Activated CD8-positive, alpha-beta memory T cell treated with anti-CD3 and anti-CD28 coated beads, Interleukin-2, amount 10 ng/mL, durations not matched to agents 7 days and 5 days (primary cell): ENCODE data around the gene DGKH. TPM values are rescaled to one million over a fixed set of nuclear protein-coding genes. Genes with fewer than 3 reads are reported as not detected.

ENCODE experiments used
- ATAC-seq: fragments of 150-1000 bp; cut with Tn5 transposase; one replicate; pipeline ENCODE4 v1.10.0; 2021; ENCODE audit warnings: moderate library complexity
- CTCF ChIA-PET: fragments of 350-600 bp; sonication (Branson Sonifier 250); formaldehyde crosslinking; loops from one replicate; lab custom pipeline; 2021; ENCODE audit warnings: antibody characterized with exemption; lab: Charles Lee
- DNase-seq: peaks from one replicate; pipeline ENCODE4 v3.0.0-alpha.2; 2020
- H3K27ac Mint-ChIP-seq: one replicate; pipeline ENCODE4 v1.8.0; 2021; ENCODE audit warnings: mild to moderate bottlenecking, mixed read lengths
- H3K27me3 Mint-ChIP-seq: one replicate; pipeline ENCODE4 v1.8.0; 2021; ENCODE audit warnings: mixed read lengths
- H3K36me3 Mint-ChIP-seq: one replicate; pipeline ENCODE4 v1.8.0; 2021; ENCODE audit warnings: mild to moderate bottlenecking, mixed read lengths
- H3K4me1 Mint-ChIP-seq: one replicate; pipeline ENCODE4 v1.8.0; 2021; ENCODE audit warnings: mixed read lengths
- H3K4me3 Mint-ChIP-seq: one replicate; pipeline ENCODE4 v1.8.0; 2021; ENCODE audit warnings: mild to moderate bottlenecking, moderate library complexity, mixed read lengths
- H3K9me3 Mint-ChIP-seq: one replicate; pipeline ENCODE4 v1.8.0; 2022; ENCODE audit warnings: low read depth, mixed read lengths
- total RNA-seq, 2 experiments: library from RNA; stranded (reverse); gene quantifications; one replicate each; pipeline ENCODE4 v1.2.3, GENCODE V29; 2021

Gene DGKH
- total RNA-seq, 2 experiments from 2014 or later, result 20.0 to 24.7 TPM

DNA sequence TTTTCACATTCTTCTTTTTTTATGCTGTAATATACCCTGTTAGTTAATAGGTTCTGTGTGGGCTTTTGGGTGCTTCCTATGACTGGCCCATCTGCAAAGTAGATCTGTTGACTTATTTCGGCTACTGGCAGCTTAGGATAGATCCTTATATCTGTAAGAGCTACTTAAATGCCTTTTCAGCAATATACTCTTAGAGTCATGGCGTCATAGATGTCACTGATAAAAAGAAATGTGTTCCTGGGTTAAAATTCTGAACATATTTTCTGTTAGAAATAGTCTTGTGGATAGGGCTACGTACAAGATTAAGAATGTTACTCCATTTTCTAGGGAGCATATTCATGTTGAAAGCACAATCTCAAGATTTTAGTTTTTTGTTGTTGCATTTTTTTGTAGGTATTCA, 228.2 kb downstream of the DGKH start:
- Mint-ChIP-seq H3K4me3 (no peak overlapping the region), H3K9me3 (no peaks in the 10 kb centered on the region), H3K36me3 (peaks cover 25% of the 10 kb centered on the region), H3K27ac (no peak overlapping the region), H3K4me1 (peaks cover 44% of the 10 kb centered on the region), H3K27me3 (no peaks in the 10 kb centered on the region)
- CTCF ChIA-PET, result no interaction called here
- ATAC-seq, result no peak
- no peak for DNase-seq

DNA sequence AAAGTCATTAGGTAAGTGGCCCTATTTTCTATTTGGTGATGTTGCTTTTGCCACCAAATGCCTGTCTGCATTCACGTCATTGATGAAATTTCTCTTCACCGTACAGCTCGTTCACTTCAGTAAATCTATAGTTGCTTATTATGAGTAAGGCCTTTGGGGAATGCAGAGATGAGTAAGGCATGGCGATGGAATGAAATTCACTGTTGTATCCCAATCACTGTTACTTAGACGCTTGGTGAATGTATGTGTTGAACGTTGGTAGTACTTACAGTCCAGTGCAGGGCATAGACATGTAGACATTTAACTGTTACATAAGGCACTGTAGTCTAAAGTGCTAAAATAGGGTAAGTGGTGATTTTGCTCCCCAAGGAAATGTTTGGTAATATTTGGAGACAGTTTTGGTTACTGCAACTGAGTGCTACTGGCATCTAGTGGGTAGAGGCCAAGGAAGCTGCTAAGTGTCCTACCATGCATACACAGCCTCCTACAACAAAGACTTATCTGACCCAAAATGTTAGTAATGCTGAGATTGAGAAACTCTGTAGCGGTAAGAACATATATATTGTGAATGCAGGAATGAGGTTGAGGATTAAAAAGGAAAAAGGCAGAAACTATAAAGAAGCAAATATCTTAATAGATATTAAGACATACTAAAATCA, 229.3 kb downstream of the DGKH start:
- Mint-ChIP-seq H3K9me3 (no peaks in the 10 kb centered on the region), H3K27me3 (no peaks in the 10 kb centered on the region), H3K27ac (no peak overlapping the region), H3K4me3 (no peak overlapping the region), H3K36me3 (peaks cover 28% of the 10 kb centered on the region), H3K4me1 (peaks cover 47% of the 10 kb centered on the region)
- CTCF ChIA-PET, result no interaction called here
- DNase-seq (no peak), ATAC-seq (no peak)

DNA sequence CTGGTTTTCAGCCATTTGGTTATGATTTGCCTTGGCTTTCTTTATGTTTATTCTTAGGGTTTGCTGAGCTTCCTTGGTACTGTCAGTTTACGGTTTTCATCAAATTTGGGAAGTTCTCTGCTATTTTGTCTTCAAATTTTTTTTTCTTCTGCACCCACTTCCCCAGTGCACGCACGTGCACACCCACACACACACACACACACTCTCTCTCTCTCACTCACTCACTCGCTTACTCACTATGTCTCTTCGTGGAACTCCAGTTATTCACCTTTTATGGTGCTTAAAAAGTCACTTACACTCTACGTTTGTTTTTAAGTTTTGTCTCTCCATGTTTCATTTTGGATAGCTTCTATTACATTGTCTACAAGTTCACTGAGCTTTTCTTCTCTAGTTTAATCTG, 230.6 kb downstream of the DGKH start:
- Mint-ChIP-seq H3K9me3 (no peaks in the 10 kb centered on the region), H3K27ac (no peak overlapping the region), H3K36me3 (peaks cover 38% of the 10 kb centered on the region), H3K4me3 (no peak overlapping the region), H3K27me3 (no peaks in the 10 kb centered on the region), H3K4me1 (peaks cover 45% of the 10 kb centered on the region)
- DNase-seq, result no peak
- CTCF ChIA-PET, result interaction anchor here (0.9 kb wide), 1 partner anchor 15 kb away, joined by 3 read pairs; no protein-coding TSS in a partner anchor
- no peak for ATAC-seq

DNA sequence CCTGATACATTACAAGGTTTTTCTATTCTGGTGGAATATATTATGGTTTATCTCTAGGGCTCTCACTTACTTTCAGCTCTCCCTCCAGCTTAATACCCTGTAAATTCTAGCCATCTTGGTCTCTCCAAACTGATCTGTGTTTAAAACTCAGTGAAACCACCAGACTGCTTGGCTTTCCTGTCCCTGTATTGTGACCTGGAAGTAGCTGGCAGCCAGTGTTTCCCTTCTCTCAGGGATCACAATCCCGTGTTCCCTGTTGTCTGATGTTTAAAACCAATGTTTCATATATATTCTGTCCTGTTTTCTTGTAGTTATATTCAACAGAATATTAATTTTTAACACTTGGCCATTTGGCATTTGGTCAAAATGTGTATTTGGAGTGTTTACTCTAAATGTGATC, 231.5 kb downstream of the DGKH start:
- CTCF ChIA-PET, result no interaction called here
- Mint-ChIP-seq H3K27ac (no peak overlapping the region), H3K27me3 (no peaks in the 10 kb centered on the region), H3K4me1 (peaks cover 40% of the 10 kb centered on the region), H3K4me3 (no peak overlapping the region), H3K36me3 (peaks cover 35% of the 10 kb centered on the region), H3K9me3 (no peaks in the 10 kb centered on the region)
- DNase-seq, result no peak
- no peak for ATAC-seq

DNA sequence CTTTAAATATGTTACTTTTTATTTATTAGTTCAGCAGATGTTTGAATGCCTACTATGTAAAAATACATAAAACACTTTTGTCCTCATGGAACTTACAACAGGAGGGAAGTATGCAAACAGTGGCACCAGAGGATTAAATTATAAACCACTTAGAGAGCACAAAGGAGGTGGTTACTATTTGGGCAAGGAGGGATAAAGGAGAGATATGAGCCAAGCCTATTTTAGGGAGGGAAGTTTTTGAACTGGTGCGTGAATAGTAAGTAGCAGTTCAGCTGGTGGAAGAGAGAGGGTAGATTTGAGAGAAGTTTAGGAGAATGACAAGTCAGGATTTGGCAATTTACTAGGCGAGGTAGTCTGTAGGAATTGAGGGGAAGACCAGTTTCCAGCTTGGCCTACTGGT, 232.1 kb downstream of the DGKH start:
- Mint-ChIP-seq H3K4me3 (no peak overlapping the region), H3K36me3 (peaks cover 36% of the 10 kb centered on the region), H3K9me3 (no peaks in the 10 kb centered on the region), H3K27ac (no peak overlapping the region), H3K4me1 (peaks cover 35% of the 10 kb centered on the region), H3K27me3 (no peaks in the 10 kb centered on the region)
- CTCF ChIA-PET, result no interaction called here
- ATAC-seq (no peak), DNase-seq (no peak)

DNA sequence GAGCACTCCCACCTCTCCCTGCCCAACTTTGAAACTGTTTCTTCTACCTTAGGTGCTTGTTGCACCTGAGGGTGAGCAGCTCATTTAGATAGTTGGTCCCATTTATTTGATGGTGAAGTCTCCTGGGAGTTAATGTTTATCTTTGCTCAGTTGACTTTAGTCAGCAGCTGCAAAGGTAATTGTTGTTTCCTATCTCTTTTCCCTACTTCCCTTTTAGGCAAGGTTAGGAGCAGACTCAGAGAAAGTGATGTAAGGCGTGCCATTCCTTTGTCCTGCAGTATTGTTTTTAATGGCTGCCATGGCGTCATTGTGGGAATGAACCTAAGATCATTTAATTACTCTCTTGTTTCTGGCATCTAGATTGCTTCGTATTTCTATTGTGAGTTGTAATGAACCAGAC, 235.1 kb downstream of the DGKH start:
- Mint-ChIP-seq H3K27me3 (no peaks in the 10 kb centered on the region), H3K36me3 (peaks cover 36% of the 10 kb centered on the region), H3K4me1 (peaks cover 17% of the 10 kb centered on the region), H3K9me3 (no peaks in the 10 kb centered on the region), H3K4me3 (no peak overlapping the region), H3K27ac (no peak overlapping the region)
- ATAC-seq, result no peak
- CTCF ChIA-PET, result no interaction called here
- DNase-seq, result no peak

DNA sequence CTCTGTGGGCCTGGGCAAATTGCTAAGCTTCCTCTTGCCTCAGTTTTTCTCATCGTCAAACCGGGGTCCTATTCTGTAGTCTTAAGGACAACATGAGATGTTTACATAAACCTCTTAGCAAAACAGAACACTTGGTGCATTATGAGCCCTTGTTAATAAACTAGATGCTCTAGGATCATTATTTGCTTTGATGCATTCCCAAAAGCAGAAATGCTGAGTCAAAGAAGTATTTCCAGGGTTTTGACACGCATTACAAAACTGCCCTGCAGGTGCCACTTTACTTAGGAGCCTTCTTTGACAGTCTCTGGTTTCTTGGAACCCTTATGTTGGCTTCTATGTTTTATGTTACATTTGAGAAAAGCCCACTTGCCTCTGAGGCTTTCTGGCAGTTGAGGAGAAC, 235.6 kb downstream of the DGKH start:
- H3K4me3 Mint-ChIP-seq, result no peak overlapping the region
- H3K36me3 Mint-ChIP-seq, result peaks cover 41% of the 10 kb centered on the region
- H3K9me3 Mint-ChIP-seq, result no peaks in the 10 kb centered on the region
- no peak overlapping the region for H3K27ac Mint-ChIP-seq
- no peak for DNase-seq
- no peak for ATAC-seq
- no peaks in the 10 kb centered on the region for H3K27me3 Mint-ChIP-seq
- peaks cover 17% of the 10 kb centered on the region for H3K4me1 Mint-ChIP-seq
- CTCF ChIA-PET, result no interaction called here

Other genes with a start within 250 kb of the DGKH start
- gene VWA8, start 87.5 kb upstream of the DGKH start, total RNA-seq, result 10 to 100 TPM; 14.9 to 17.4 TPM
- 10 to 100 TPM; 23.0 to 34.4 TPM for gene AKAP11, start 223.5 kb downstream of the DGKH start, total RNA-seq